Right lobe of liver (tissue), 4 donors: ENCODE measurements around the gene RPS6KC1.

Experiments used
- POLR2A ChIP-seq: fragments of 450-650 bp; IDR thresholded peaks from one replicate; pipeline ENCODE4 v1.6.1; 2017; ENCODE audit warnings: antibody characterized with exemption, mild to moderate bottlenecking
- TF ChIP-seq, protein P1 (sequence below), 4 donors: fragments of 200-600 bp in 3 of 4; fragments of 450-650 bp in 1 of 4; IDR thresholded peaks; one replicate each; pipeline versions ENCODE4 v1.5.1 to v1.8.0; 2016 to 2022; ENCODE audit warnings: antibody characterized with exemption in 4 of 4, mild to moderate bottlenecking in 2 of 4
- donor health status: DM: no; HTN: no; CAD: no.
- donor health status: DM: no; HTN: no; CAD: no.
- donor health status: DM: no; HTN: yes; CAD: no.

DNA sequence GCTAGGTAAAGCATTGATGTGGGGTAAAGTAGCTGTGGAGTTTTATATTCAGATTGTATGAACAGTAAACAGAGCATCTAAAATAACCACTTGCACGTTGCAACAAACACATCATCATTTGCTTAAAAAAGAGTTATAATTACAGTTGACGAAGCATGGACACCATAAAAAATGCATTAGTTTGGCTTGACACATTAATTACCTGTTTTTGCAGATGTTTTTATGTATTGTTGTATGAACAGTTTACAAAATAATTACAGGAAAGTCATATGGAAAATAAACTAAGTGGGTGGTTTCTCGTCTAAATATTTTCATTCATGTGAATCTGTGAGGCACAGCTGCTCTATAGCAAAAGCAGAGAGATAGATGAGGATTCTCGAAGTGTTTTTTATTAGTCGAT lies 108.3 kb downstream of the RPS6KC1 start:
- TF ChIP-seq, protein P1, sequence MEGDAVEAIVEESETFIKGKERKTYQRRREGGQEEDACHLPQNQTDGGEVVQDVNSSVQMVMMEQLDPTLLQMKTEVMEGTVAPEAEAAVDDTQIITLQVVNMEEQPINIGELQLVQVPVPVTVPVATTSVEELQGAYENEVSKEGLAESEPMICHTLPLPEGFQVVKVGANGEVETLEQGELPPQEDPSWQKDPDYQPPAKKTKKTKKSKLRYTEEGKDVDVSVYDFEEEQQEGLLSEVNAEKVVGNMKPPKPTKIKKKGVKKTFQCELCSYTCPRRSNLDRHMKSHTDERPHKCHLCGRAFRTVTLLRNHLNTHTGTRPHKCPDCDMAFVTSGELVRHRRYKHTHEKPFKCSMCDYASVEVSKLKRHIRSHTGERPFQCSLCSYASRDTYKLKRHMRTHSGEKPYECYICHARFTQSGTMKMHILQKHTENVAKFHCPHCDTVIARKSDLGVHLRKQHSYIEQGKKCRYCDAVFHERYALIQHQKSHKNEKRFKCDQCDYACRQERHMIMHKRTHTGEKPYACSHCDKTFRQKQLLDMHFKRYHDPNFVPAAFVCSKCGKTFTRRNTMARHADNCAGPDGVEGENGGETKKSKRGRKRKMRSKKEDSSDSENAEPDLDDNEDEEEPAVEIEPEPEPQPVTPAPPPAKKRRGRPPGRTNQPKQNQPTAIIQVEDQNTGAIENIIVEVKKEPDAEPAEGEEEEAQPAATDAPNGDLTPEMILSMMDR (IDR thresholded peaks at IDR 0.05), result no peak
- no peak for TF ChIP-seq POLR2A
